ENCODE measurements around the gene WDR5B.

- TF ChIP-seq YY1 (IDR thresholded peaks at IDR 0.05; ENCODE audit: insufficient read depth, insufficient read length) (no peak), SUZ12 (IDR thresholded peaks at IDR 0.05; ENCODE audit: extremely low read depth, insufficient read depth, insufficient read length) (no peak)
Measured at GRCh38 chr3:122443090-122443489, 27.2 kb upstream of the WDR5B start.
